Prostate gland (tissue), 2 donors: ENCODE measurements around the gene TBL3. TPM values are rescaled to one million over a fixed set of nuclear protein-coding genes. Genes with fewer than 3 reads are reported as not detected.

Experiments
- DNase-seq: peaks from one replicate; pipeline ENCODE4 v3.0.0-alpha.2; 2019; ENCODE audit warnings: low spot score
- H3K27ac ChIP-seq, 2 donors: fragments of 200-600 bp; sonication (generic); 2 replicates each; pipeline ENCODE4 v1.5.1; 2017 to 2019
- H3K27me3 ChIP-seq: fragments of 200-600 bp; sonication (generic); replicated peaks from 2 replicates; pipeline ENCODE4 v1.5.1; 2019; ENCODE audit not compliant: insufficient read depth
- H3K36me3 ChIP-seq, 2 donors: fragments of 200-600 bp; sonication (generic); 1 replicate in 1 of 2; 2 replicates in 1 of 2; pipeline versions ENCODE4 v1.5.1 to v1.8.1; 2017 to 2019
- H3K4me1 ChIP-seq: fragments of 200-600 bp; sonication (generic); replicated peaks from 2 replicates; pipeline ENCODE4 v1.5.1; 2019
- H3K4me3 ChIP-seq, 2 donors: fragments of 200-600 bp; sonication (generic); 2 replicates each; pipeline ENCODE4 v1.5.1; 2017 to 2019
- H3K9me3 ChIP-seq: fragments of 200-600 bp; sonication (generic); 2 replicates; pipeline ENCODE4 v1.5.1; 2017
- POLR2A ChIP-seq: fragments of 450-650 bp; IDR thresholded peaks from one replicate; pipeline ENCODE4 v1.6.1; 2016; ENCODE audit warnings: antibody characterized with exemption, mild to moderate bottlenecking
- POLR2AphosphoS5 ChIP-seq: sonication (generic); formaldehyde crosslinking; IDR thresholded peaks from one replicate; pipeline ENCODE4 v1.6.1; 2017; ENCODE audit warnings: antibody characterized with exemption
- WGBS: methylation state at CpG from one replicate; pipeline ENCODE4 v1.1.5; 2018; 5-methylcytosine and 5-hydroxymethylcytosine counted together
- intact Hi-C: fragments of 100-400 bp; cut with DNase I; formaldehyde crosslinking; loops from one replicate; pipeline ENCODE4 v1.14.2; 2022
- total RNA-seq, 2 donors: library from RNA; depleted of rRNA; stranded (reverse); fragments of >200 nt; gene quantifications; one replicate each; pipeline ENCODE4 v1.1.0, GENCODE V29; 2016
- TF ChIP-seq, protein P1 (sequence below), 4 experiments: fragments of 200-600 bp in 2 of 4; fragments of 450-650 bp in 2 of 4; sonication (generic) in 2 of 4; IDR thresholded peaks; 1 replicate in 3 of 4; 2 replicates in 1 of 4; pipeline ENCODE4 v1.5.1; 2016 to 2019; ENCODE audit warnings: antibody characterized with exemption in 4 of 4, mild to moderate bottlenecking in 2 of 4, moderate library complexity in 2 of 4

Gene TBL3
- total RNA-seq, 2 donors from 2014 or later, result 54.3 to 57.1 TPM

DNA sequence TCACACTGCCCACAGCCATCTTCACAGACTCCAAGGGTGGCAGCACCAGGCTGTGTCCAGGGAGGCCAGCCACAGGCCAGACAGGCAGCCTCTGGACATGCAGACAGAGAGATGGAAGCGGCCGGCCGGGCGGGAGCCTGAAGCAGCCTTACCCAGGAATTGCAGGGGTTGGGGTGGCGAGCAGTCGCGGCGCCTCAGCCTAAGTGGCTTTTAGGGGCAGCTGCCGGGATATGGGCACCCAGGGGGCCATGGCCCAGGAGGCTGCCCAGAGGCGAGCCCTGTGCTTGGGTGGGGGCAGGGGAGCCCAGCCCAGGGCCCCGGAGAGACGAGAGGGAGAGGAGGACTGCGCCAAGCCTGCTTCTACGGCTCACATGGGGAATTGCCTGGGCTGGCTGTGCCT is 53.4 kb downstream of the TBL3 start:
- no peaks in the 10 kb centered on the region for H3K36me3 ChIP-seq
- intact Hi-C loops, result loop anchor here (10.0 kb wide), 1 partner anchor 220 kb away; no protein-coding TSS in a partner anchor
- peaks cover 12% of the 10 kb centered on the region for H3K4me1 ChIP-seq
- 91% methylated on average over 14 of the region's 14 CpGs for WGBS
- no peaks in the 10 kb centered on the region for H3K9me3 ChIP-seq
- no peak overlapping the region for H3K4me3 ChIP-seq
- H3K27ac ChIP-seq, result no peak overlapping the region
- TF ChIP-seq, protein P1, sequence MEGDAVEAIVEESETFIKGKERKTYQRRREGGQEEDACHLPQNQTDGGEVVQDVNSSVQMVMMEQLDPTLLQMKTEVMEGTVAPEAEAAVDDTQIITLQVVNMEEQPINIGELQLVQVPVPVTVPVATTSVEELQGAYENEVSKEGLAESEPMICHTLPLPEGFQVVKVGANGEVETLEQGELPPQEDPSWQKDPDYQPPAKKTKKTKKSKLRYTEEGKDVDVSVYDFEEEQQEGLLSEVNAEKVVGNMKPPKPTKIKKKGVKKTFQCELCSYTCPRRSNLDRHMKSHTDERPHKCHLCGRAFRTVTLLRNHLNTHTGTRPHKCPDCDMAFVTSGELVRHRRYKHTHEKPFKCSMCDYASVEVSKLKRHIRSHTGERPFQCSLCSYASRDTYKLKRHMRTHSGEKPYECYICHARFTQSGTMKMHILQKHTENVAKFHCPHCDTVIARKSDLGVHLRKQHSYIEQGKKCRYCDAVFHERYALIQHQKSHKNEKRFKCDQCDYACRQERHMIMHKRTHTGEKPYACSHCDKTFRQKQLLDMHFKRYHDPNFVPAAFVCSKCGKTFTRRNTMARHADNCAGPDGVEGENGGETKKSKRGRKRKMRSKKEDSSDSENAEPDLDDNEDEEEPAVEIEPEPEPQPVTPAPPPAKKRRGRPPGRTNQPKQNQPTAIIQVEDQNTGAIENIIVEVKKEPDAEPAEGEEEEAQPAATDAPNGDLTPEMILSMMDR (IDR thresholded peaks at IDR 0.05), result no peak
- no peak for TF ChIP-seq POLR2AphosphoS5
- H3K27me3 ChIP-seq, result peaks cover 2% of the 10 kb centered on the region
- DNase-seq, result no peak

DNA sequence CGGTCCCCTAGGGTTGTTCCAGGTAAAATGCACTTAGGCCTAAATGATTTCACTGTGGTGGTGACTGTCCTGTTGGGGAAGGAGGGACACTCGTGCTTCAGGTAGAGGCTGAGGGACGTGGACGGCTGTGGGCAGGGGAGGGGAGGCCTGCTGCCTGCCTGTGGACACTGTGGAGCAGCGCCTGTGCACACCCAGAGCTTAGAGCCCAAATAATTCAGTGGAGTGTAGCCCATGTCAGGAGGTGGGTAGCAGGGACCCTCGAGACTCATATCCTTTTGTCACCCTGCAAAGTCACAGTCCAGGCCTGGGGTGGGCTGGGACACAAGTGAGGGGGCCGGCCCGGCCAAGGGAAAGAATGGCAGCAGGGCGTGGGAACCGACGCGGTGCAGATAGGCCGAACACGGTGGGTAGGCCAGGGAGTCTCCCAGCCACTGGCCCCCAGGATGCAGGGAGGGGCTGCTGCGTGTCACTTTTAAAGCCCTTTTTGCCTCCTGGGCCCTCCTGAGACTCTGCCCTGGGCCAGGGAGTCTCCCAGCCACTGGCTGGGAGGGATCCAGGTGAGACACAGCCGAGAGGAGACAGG is 54.1 kb downstream of the TBL3 start:
- WGBS, result 77% methylated on average over 16 of the region's 16 CpGs
- no peak for DNase-seq
- intact Hi-C loops, result loop anchor here (10.0 kb wide), 1 partner anchor 219 kb away; no protein-coding TSS in a partner anchor
- peak overlapping the region; percentile 73 to 86 for H3K4me3 ChIP-seq
- H3K4me1 ChIP-seq, result peaks cover 8% of the 10 kb centered on the region
- peak overlapping the region; percentile 82 to 87 for H3K27ac ChIP-seq
- TF ChIP-seq, protein P1 (IDR thresholded peaks at IDR 0.05), result no peak
- TF ChIP-seq POLR2A (no peak), POLR2AphosphoS5 (no peak)
- H3K27me3 ChIP-seq, result no peaks in the 10 kb centered on the region
- H3K9me3 ChIP-seq, result no peaks in the 10 kb centered on the region
- no peaks in the 10 kb centered on the region for H3K36me3 ChIP-seq

DNA sequence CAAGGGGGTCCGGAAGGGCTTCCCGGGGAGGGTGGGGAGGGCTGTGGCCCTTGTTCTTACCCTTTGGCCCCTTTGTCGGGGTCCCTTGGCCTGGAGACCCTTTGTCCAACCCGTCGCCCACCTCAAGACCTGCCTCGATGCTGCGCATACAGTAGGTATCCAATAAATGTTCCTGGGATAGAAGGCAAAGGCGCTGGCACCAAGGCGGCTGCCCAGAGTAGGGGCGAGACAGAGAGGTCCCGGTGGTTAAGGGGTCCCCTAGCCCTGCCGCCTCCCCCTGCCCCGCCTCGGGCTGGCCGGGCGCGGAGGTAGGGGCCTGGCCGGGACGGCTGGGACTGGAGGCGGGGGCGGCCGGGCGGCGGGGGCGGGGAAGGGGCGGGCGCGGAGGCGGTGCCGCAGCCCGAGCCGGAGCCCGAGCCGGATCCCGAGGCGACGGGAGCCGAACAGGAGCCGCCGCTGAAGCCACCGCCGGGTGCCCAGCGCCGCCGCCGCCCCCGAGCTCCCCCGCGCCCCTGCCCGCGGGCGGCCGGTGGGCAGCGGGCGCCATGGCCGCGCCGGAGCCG is 54.7 kb downstream of the TBL3 start, which contains the start of gene NHERF2:
Gene NHERF2 (plus strand): TSS at position 442 of the 563 bp plus-strand sequence. CDS start 104 bp downstream, at position 546.
- Histone ChIP-seq H3K27ac (peak within 1 kb of the TSS; percentile 82 to 87), H3K4me3 (peak within 1 kb of the TSS; percentile 73 to 86), H3K4me1 (peaks cover 8% of the 10 kb centered on the region), H3K27me3 (no peaks in the 10 kb centered on the region), H3K9me3 (no peaks in the 10 kb centered on the region), H3K36me3 (no peaks in the 10 kb centered on the region)
- WGBS, result 29% methylated on average over 11 of the region's 59 CpGs
- intact Hi-C loops, result loop anchor here (10.0 kb wide), 1 partner anchor 218 kb away; no protein-coding TSS in a partner anchor
- TF ChIP-seq POLR2A (no peak), POLR2AphosphoS5 (no peak)
- TF ChIP-seq, protein P1 (IDR thresholded peaks at IDR 0.05), result no peak
- peak; percentile 53 for DNase-seq

DNA sequence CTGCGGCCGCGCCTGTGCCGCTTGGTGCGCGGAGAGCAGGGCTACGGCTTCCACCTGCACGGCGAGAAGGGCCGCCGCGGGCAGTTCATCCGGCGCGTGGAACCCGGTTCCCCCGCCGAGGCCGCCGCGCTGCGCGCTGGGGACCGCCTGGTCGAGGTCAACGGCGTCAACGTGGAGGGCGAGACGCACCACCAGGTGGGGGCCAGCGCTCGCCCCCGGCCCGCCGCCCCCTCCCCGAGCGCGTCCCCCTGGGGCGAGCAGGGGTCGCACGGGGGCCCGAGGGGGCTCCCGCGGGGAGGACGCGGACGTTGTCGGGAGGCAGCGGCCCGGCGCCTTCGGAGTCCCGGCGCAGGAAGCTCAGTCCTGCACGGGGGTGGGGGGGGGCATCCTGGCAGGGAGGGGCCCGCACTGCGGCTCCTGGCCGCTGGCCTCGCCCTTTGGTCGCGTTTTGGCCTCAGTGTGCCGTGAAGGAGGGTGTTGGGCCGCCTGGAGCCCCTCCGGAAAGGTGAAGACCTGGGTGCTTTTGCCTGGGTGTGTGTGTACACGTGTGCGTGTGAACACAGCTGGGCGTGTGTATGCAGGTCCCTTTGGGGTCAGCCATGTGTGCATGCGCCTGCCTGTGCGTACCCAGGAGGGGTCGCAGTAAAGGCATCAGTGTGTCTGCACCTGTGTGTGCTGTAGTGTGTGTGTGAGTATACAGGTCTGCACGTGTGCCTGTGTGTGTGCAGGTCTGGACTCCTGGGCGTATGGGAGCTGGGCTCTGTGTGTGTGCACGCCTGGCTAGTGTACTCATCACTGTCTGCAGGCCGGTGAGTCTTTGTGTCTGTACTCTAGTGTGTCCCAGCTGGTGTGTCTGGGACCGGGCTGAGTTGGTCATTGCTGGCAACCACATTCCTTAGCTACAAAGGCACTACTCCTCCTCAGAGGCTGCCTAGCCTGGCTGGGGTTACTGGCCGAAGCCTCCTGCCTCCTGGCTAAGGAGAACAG is 55.5 kb downstream of the TBL3 start:
- H3K4me1 ChIP-seq, result peaks cover 8% of the 10 kb centered on the region
- H3K36me3 ChIP-seq, result no peaks in the 10 kb centered on the region
- no peak for TF ChIP-seq POLR2A
- 5% methylated on average over 35 of the region's 76 CpGs for WGBS
- no peaks in the 10 kb centered on the region for H3K27me3 ChIP-seq
- H3K4me3 ChIP-seq, result peak overlapping the region; percentile 73 to 86
- intact Hi-C loops, result loop anchor here (10.0 kb wide), 1 partner anchor 217 kb away; no protein-coding TSS in a partner anchor
- no peak for DNase-seq
- no peaks in the 10 kb centered on the region for H3K9me3 ChIP-seq
- peak overlapping the region; percentile 72 to 82 for H3K27ac ChIP-seq

DNA sequence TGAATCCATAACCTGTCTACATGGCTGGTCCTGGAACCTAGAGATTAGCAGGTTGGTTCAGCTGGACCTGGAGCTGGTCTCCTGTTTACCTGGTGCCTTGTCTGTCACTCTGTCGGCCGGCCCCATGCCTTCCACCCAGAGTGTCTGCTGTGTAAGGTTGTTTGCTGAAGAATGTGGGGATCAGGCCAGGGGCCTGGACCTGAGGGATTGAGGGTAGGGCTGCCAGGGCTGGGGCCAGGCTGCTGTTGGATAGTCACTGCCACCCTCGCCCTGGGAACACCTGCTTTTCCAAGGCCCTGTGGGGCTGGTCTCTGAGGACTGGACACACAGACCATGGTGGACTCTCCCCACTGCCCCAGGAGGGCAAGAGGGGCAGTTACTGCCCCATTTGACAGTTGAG is 56.3 kb downstream of the TBL3 start:
- 66% methylated on average over 3 of the region's 3 CpGs for WGBS
- H3K4me3 ChIP-seq, result peak overlapping the region; percentile 73 to 86
- H3K27ac ChIP-seq, result peak overlapping the region; percentile 72 to 82
- peaks cover 11% of the 10 kb centered on the region for H3K4me1 ChIP-seq
- intact Hi-C loops, result loop anchor here (10.0 kb wide), 1 partner anchor 217 kb away; no protein-coding TSS in a partner anchor
- no peaks in the 10 kb centered on the region for H3K27me3 ChIP-seq
- no peaks in the 10 kb centered on the region for H3K9me3 ChIP-seq
- no peak for DNase-seq
- TF ChIP-seq, protein P1 (IDR thresholded peaks at IDR 0.05), result no peak
- no peak for TF ChIP-seq POLR2A
- TF ChIP-seq POLR2AphosphoS5, result no peak
- no peaks in the 10 kb centered on the region for H3K36me3 ChIP-seq
